IMR-90 (cell line): ENCODE data around the gene HERPUD1. TPM values are rescaled to one million over a fixed set of nuclear protein-coding genes. Genes with fewer than 3 reads are reported as not detected.

Source experiments
- ATAC-seq: fragments of 200-7000 bp; cut with Tn5 transposase; 2 replicates; pipeline ENCODE4 v1.9.1; 2020; ENCODE audit warnings: low read depth, mild to moderate bottlenecking, moderate library complexity
- BruUV-seq: library from RNA; stranded (reverse); fragments of 400-500 nt; replicated peaks from 2 replicates; lab custom pipeline; 2021; lab: Mats Ljungman, UMichigan
- CTCF ChIA-PET: fragments of 300-600 bp; formaldehyde crosslinking; extraction: SDS; loops from one replicate; lab custom pipeline; 2021; ENCODE audit warnings: antibody characterized with exemption; lab: Yijun Ruan, JAX
- POLR2A ChIA-PET: fragments of 300-600 bp; sonication (Branson Sonifier 250); formaldehyde crosslinking; loops from one replicate; lab custom pipeline; 2022; ENCODE audit warnings: antibody characterized with exemption; ENCODE audit not compliant: unreplicated experiment; lab: Charles Lee
- DNase-seq: peaks from one replicate; pipeline ENCODE4 v3.0.0; 2013
- H2AFZ ChIP-seq: replicated peaks from 2 replicates; pipeline ENCODE3; 2013; ENCODE audit warnings: low read length, mild to moderate bottlenecking; ENCODE audit not compliant: poor library complexity
- H2AK5ac ChIP-seq: 2 replicates; pipeline ENCODE4 v1.6.1; 2013; ENCODE audit warnings: low read depth, low read length, inconsistent platforms
- H2AK9ac ChIP-seq: replicated peaks from 2 replicates; pipeline ENCODE3; 2013; ENCODE audit warnings: mild to moderate bottlenecking, low read depth, low read length, moderate library complexity; ENCODE audit not compliant: poor library complexity
- H2BK120ac ChIP-seq: 2 replicates; pipeline ENCODE4 v1.6.1; 2013; ENCODE audit warnings: low read depth, low read length, inconsistent platforms
- H2BK15ac ChIP-seq: 3 replicates; pipeline ENCODE4 v1.6.1; 2013; ENCODE audit warnings: low read depth, low read length, inconsistent platforms
- H2BK20ac ChIP-seq: 2 replicates; pipeline ENCODE4 v1.6.1; 2013; ENCODE audit warnings: low read depth, mild to moderate bottlenecking, inconsistent platforms, low read length, moderate library complexity
- H2BK5ac ChIP-seq: 2 replicates; pipeline ENCODE4 v1.6.1; 2013; ENCODE audit warnings: mild to moderate bottlenecking, low read depth, low read length, inconsistent platforms; ENCODE audit not compliant: poor library complexity, severe bottlenecking
- H3K14ac ChIP-seq: replicated peaks from 2 replicates; pipeline ENCODE4 v1.6.1; 2013; ENCODE audit warnings: low read depth, low read length, inconsistent platforms
- H3K18ac ChIP-seq: 2 replicates; pipeline ENCODE4 v1.6.1; 2013; ENCODE audit warnings: low read depth, low read length, control low read depth
- H3K23ac ChIP-seq: 2 replicates; pipeline ENCODE4 v1.6.1; 2013; ENCODE audit warnings: low read depth, low read length, inconsistent platforms
- H3K27ac ChIP-seq: 2 replicates; pipeline ENCODE4 v1.5.1; 2013; ENCODE audit warnings: mild to moderate bottlenecking, control low read depth, low read length; ENCODE audit not compliant: insufficient read depth
- H3K27me3 ChIP-seq: 2 replicates; pipeline ENCODE4 v1.6.1; 2013; ENCODE audit warnings: low read length; ENCODE audit not compliant: control insufficient read depth, insufficient read depth
- H3K36me3 ChIP-seq: 2 replicates; pipeline ENCODE4 v1.6.1; 2013; ENCODE audit warnings: low read length, mixed read lengths; ENCODE audit not compliant: control insufficient read depth, insufficient read depth
- H3K4ac ChIP-seq: 2 replicates; pipeline ENCODE4 v1.6.1; 2013; ENCODE audit warnings: low read depth, low read length, inconsistent platforms
- H3K4me1 ChIP-seq: 2 replicates; pipeline ENCODE4 v1.6.1; 2013; ENCODE audit warnings: low read length, mixed read lengths; ENCODE audit not compliant: control insufficient read depth, insufficient read depth
- H3K4me2 ChIP-seq: 2 replicates; pipeline ENCODE4 v1.6.1; 2013; ENCODE audit warnings: low read depth, mild to moderate bottlenecking, control low read depth, low read length, moderate library complexity
- H3K4me3 ChIP-seq: 2 replicates; pipeline ENCODE4 v1.5.1; 2013; ENCODE audit warnings: low read depth, mild to moderate bottlenecking, control low read depth, low read length, moderate library complexity; ENCODE audit not compliant: insufficient read depth
- H3K56ac ChIP-seq: 2 replicates; pipeline ENCODE4 v1.6.1; 2013; ENCODE audit warnings: low read length, inconsistent platforms; ENCODE audit not compliant: insufficient read depth; ENCODE audit errors: extremely low read depth
- H3K79me1 ChIP-seq, 2 experiments: 2 replicates each; pipeline ENCODE4 v1.6.1; 2013; ENCODE audit warnings: low read length in 2 of 2, inconsistent platforms in 1 of 2, low read depth in 1 of 2
- H3K9ac ChIP-seq: 2 replicates; pipeline ENCODE4 v1.6.1; 2013; ENCODE audit warnings: low read depth, low read length, control low read depth
- H3K9me1 ChIP-seq: 2 replicates; pipeline ENCODE4 v1.6.1; 2013; ENCODE audit warnings: low read length, inconsistent platforms; ENCODE audit not compliant: insufficient read depth
- H3K9me3 ChIP-seq: 2 replicates; pipeline ENCODE4 v1.6.1; 2013; ENCODE audit warnings: low read length; ENCODE audit not compliant: control insufficient read depth, insufficient read depth
- H4K20me1 ChIP-seq: 2 replicates; pipeline ENCODE4 v1.6.1; 2013; ENCODE audit warnings: low read length, inconsistent platforms; ENCODE audit not compliant: insufficient read depth
- H4K5ac ChIP-seq: 2 replicates; pipeline ENCODE4 v1.6.1; 2013; ENCODE audit warnings: mild to moderate bottlenecking, low read depth, low read length, control low read depth
- H4K8ac ChIP-seq, 2 experiments: 2 replicates each; pipeline ENCODE4 v1.6.1; 2013; ENCODE audit warnings: low read depth in 2 of 2, low read length in 2 of 2, control low read depth in 1 of 2, inconsistent platforms in 1 of 2
- H4K91ac ChIP-seq: 2 replicates; pipeline ENCODE4 v1.6.1; 2013; ENCODE audit warnings: low read depth, low read length, inconsistent platforms; ENCODE audit not compliant: insufficient read depth
- FOS ChIP-seq: fragments of 150-350 bp; IDR thresholded peaks from 2 replicates; pipeline ENCODE4 v1.6.1; 2016; ENCODE audit warnings: low read depth, low read length
- MAZ ChIP-seq: IDR thresholded peaks from 2 replicates; pipeline ENCODE4 v1.6.1; 2012; ENCODE audit warnings: low read depth, mild to moderate bottlenecking, low read length, improper control_type of control experiment, moderate library complexity, borderline replicate concordance
- NFE2L2 ChIP-seq: fragments of 150-350 bp; IDR thresholded peaks from 2 replicates; pipeline ENCODE4 v1.6.1; 2016; ENCODE audit warnings: low read depth, mild to moderate bottlenecking, low read length
- RAD21 ChIP-seq: IDR thresholded peaks from 2 replicates; pipeline ENCODE4 v1.6.1; 2012; ENCODE audit warnings: low read length, improper control_type of control experiment
- SMC3 ChIP-seq: fragments of 150-350 bp; IDR thresholded peaks from 2 replicates; pipeline ENCODE4 v1.6.1; 2016; ENCODE audit warnings: low read depth, mild to moderate bottlenecking, antibody characterized with exemption, low read length, moderate library complexity
- WGBS, 2 experiments: methylation state at CpG; one replicate each; pipeline versions ENCODE4 v1.1.5 to v1.1.7; 2013; ENCODE audit warnings: missing lambda C conversion rate in 2 of 2; ENCODE audit not compliant: insufficient read length in 1 of 2; ENCODE audit errors: extremely low coverage in 2 of 2; 5-methylcytosine and 5-hydroxymethylcytosine counted together
- dilution Hi-C: fragments of 300-500 bp; cut with HindIII; formaldehyde crosslinking; loops from one replicate; pipeline ENCODE4 v1.14.3; 2018; ENCODE audit warnings: low sequenced_read_pairs; ENCODE audit not compliant: unreplicated experiment
- in situ Hi-C: fragments of 300-500 bp; cut with MboI; formaldehyde crosslinking; loops from 3 replicates; pipeline ENCODE4 v1.14.3; 2019; ENCODE audit warnings: low sequenced_read_pairs, inconsistent platforms, mixed read lengths
- intact Hi-C: fragments of 100-400 bp; cut with micrococcal nuclease; formaldehyde crosslinking; loops from 2 replicates; pipeline ENCODE4 v1.10.0; 2022
- polyA plus RNA-seq, 3 experiments: library from polyadenylated mRNA; depleted of rRNA; stranded (reverse); fragments of >200 nt; gene quantifications; 2 replicates each; pipeline ENCODE4 v1.2.3, GENCODE V29; 2012; ENCODE audit warnings: low replicate concordance in 1 of 3
- total RNA-seq: library from RNA; depleted of rRNA; stranded (reverse); fragments of >200 nt; gene quantifications from 2 replicates; pipeline ENCODE4 v1.2.3, GENCODE V29; 2012
- TF ChIP-seq, protein P1 (sequence below): fragments of 150-350 bp; IDR thresholded peaks from 2 replicates; pipeline ENCODE4 v1.6.1; 2016; ENCODE audit warnings: low read depth, mild to moderate bottlenecking, low read length, moderate library complexity, borderline replicate concordance
- TF ChIP-seq, protein P2 (sequence below): conservative IDR thresholded peaks from 2 replicates; pipeline ENCODE4 v1.5.1; 2012; ENCODE audit warnings: mild to moderate bottlenecking, low read depth, low read length, improper control_type of control experiment

The HERPUD1 gene
- total and polyA plus RNA-seq, 2 of the 4 experiments (the other 2 are of a cell fraction) = 130 to 148 TPM

DNA sequence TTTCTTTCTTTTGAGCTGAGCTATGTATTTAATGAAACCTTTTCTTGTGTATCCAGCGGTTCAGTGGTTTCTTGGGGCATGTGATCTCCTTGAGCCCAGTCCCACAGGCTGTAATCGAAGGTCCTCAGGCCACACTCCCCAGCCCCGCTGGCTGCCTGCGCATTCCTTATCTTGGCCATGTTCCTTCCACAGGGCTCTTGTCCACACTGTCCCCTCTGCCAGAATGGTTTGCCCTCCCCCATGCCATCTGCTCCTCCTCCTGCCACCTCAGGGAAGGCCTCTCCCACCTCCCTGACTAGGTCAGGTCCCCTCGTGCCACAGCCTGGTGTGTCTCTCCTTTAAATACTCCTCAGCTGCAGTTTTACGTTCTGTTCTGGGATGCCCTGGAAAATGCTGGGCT lies 45.3 kb downstream of the HERPUD1 start:
- no peak for DNase-seq
- TF ChIP-seq NFE2L2 = no peak
- TF ChIP-seq SMC3 = no peak
- TF ChIP-seq, protein P1, sequence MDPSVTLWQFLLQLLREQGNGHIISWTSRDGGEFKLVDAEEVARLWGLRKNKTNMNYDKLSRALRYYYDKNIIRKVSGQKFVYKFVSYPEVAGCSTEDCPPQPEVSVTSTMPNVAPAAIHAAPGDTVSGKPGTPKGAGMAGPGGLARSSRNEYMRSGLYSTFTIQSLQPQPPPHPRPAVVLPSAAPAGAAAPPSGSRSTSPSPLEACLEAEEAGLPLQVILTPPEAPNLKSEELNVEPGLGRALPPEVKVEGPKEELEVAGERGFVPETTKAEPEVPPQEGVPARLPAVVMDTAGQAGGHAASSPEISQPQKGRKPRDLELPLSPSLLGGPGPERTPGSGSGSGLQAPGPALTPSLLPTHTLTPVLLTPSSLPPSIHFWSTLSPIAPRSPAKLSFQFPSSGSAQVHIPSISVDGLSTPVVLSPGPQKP = no peak
- TF ChIP-seq, protein P2, sequence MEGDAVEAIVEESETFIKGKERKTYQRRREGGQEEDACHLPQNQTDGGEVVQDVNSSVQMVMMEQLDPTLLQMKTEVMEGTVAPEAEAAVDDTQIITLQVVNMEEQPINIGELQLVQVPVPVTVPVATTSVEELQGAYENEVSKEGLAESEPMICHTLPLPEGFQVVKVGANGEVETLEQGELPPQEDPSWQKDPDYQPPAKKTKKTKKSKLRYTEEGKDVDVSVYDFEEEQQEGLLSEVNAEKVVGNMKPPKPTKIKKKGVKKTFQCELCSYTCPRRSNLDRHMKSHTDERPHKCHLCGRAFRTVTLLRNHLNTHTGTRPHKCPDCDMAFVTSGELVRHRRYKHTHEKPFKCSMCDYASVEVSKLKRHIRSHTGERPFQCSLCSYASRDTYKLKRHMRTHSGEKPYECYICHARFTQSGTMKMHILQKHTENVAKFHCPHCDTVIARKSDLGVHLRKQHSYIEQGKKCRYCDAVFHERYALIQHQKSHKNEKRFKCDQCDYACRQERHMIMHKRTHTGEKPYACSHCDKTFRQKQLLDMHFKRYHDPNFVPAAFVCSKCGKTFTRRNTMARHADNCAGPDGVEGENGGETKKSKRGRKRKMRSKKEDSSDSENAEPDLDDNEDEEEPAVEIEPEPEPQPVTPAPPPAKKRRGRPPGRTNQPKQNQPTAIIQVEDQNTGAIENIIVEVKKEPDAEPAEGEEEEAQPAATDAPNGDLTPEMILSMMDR = no peak
- no peak for TF ChIP-seq MAZ
- no peak for TF ChIP-seq FOS
- TF ChIP-seq RAD21 = no peak
- H3K4ac ChIP-seq = no peak overlapping the region
- in situ Hi-C loops (no loop called here), intact Hi-C loops (no loop called here), dilution Hi-C loops (no loop called here)
- H3K27ac ChIP-seq = no peak overlapping the region
- H4K91ac ChIP-seq = no peak overlapping the region
- H2AFZ ChIP-seq = no peak overlapping the region
- no peak overlapping the region for H3K9ac ChIP-seq
- H4K8ac ChIP-seq = no peak overlapping the region
- CTCF ChIA-PET = no interaction called here
- no peaks in the 10 kb centered on the region for H3K79me1 ChIP-seq
- no peak overlapping the region for H2BK15ac ChIP-seq
- no peak overlapping the region for H3K4me2 ChIP-seq
- H3K4me3 ChIP-seq = no peak overlapping the region
- no peak overlapping the region for H2BK120ac ChIP-seq
- H3K4me1 ChIP-seq = no peaks in the 10 kb centered on the region
- H2BK5ac ChIP-seq = no peak overlapping the region
- H4K20me1 ChIP-seq = no peaks in the 10 kb centered on the region
- no peaks in the 10 kb centered on the region for H3K9me3 ChIP-seq
- no peak overlapping the region for H3K23ac ChIP-seq
- no peak overlapping the region for H2AK9ac ChIP-seq
- no TSS peak for BruUV-seq
- no peak for ATAC-seq
- POLR2A ChIA-PET = no interaction called here
- 83% methylated on average over 1 of the region's 6 CpGs; no CpG with 5 or more reads in 1 of the 2 experiments for WGBS, 2 experiments
- no peak overlapping the region for H2AK5ac ChIP-seq
- peaks cover 2% of the 10 kb centered on the region; the same call in 1 of the 2 replicates for H3K27me3 ChIP-seq
- H3K56ac ChIP-seq = no peak overlapping the region
- H3K18ac ChIP-seq = no peak overlapping the region
- no peak overlapping the region for H3K14ac ChIP-seq
- H3K36me3 ChIP-seq = no peaks in the 10 kb centered on the region
- no peak overlapping the region for H2BK20ac ChIP-seq
- no peaks in the 10 kb centered on the region for H3K9me1 ChIP-seq
- no peak overlapping the region for H4K5ac ChIP-seq
